ENCODE measurements around the gene POC1B.

DNA sequence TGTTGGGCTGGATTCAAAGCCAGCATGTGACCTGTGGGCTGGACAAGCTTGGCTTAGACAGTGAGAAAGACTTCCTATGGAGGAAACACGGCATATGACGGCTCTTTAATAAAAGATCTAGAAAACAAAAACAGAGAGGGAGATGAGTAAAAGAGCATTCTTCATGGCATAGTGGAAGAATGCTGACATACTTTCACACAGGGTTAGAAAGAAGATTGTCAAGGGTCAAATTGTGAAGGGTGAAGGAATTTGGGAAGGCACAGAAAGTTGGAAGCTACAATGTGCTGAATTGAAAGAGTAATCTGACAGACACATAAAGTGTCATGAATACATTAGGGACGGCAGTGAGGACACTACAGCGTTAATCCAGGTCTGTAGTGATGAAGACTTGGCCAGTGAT lies 64.7 kb downstream of the POC1B start:
- TF ChIP-seq, protein P1, sequence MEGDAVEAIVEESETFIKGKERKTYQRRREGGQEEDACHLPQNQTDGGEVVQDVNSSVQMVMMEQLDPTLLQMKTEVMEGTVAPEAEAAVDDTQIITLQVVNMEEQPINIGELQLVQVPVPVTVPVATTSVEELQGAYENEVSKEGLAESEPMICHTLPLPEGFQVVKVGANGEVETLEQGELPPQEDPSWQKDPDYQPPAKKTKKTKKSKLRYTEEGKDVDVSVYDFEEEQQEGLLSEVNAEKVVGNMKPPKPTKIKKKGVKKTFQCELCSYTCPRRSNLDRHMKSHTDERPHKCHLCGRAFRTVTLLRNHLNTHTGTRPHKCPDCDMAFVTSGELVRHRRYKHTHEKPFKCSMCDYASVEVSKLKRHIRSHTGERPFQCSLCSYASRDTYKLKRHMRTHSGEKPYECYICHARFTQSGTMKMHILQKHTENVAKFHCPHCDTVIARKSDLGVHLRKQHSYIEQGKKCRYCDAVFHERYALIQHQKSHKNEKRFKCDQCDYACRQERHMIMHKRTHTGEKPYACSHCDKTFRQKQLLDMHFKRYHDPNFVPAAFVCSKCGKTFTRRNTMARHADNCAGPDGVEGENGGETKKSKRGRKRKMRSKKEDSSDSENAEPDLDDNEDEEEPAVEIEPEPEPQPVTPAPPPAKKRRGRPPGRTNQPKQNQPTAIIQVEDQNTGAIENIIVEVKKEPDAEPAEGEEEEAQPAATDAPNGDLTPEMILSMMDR (IDR thresholded peaks at IDR 0.05; ENCODE audit: low read depth, low read length, missing input control), result no peak
- TF ChIP-seq RAD21 (IDR thresholded peaks at IDR 0.05) (no peak), RXRA (IDR thresholded peaks at IDR 0.05) (no peak), HNF4G (IDR thresholded peaks at IDR 0.05) (no peak), GABPA (IDR thresholded peaks at IDR 0.05 in 1 of 2, conservative IDR thresholded peaks at IDR 0.05 in 1 of 2) (no peak), JUND (IDR thresholded peaks at IDR 0.05) (no peak), FOXA1 (IDR thresholded peaks at IDR 0.05) (no peak), EGR1 (IDR thresholded peaks at IDR 0.05; ENCODE audit: low read depth in 2 of 2) (no peak)
- TF ChIP-seq, protein P2, sequence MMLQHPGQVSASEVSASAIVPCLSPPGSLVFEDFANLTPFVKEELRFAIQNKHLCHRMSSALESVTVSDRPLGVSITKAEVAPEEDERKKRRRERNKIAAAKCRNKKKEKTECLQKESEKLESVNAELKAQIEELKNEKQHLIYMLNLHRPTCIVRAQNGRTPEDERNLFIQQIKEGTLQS (IDR thresholded peaks at IDR 0.05), result no peak
